ENCODE results near the gene CAMK1D. TPM values are rescaled to one million over a fixed set of nuclear protein-coding genes. Genes with fewer than 3 reads are reported as not detected.

Gene CAMK1D
- total and polyA plus RNA-seq, 2 of the 4 experiments (the other 2 are of a cell fraction) = 5.0 to 5.3 TPM

DNA sequence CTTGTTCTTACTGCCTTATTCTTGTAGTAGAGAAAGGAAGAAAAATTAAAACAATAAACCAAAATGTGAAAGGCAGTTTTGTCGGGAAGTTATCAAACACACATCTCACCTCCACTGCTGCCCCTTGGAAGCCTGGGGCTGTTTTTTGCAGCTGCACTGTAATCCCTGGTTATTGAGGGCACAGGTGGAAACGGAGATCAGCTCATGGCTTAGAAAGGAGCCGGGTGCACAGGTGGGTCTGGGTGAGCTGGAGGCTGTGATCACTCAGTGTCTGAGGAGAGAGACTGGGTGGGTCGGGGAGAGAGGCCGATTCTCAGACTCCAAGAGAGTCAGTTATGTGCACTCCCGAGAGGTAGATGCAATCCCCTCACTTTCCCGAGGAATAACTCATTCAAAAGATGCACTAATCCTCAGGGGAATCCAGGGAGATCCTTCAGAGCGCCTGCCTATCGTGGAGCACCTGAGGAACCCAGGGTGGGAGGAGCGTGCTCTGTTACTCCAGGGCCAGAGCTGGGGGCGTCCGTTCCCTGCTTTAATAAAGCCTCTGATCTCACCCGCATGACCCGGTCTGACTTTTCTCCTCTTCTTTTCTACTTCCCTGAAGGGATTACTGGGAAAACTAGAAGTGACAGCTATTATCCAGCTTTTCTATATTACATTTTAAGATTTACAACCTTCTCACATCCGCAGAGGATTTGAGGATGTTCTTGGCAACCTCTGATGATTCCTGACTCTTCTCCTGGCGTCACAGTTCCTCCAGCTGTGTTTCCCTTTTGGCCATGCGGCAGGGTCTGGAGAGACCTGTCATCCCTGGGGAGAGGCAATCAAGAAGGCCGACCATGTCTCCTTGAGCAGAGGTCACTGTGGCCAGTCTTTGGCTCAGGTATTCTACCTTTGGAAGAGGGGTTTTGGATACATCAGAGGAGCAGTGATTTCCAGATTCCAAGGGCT lies 82.1 kb downstream of the CAMK1D start:
- BruUV-seq (replicated peaks) = no TSS peak
- Histone ChIP-seq H3K36me3 (ENCODE audit: control insufficient read depth, insufficient read depth, low read length) (no peaks in the 10 kb centered on the region), H3K56ac (ENCODE audit: extremely low read depth, insufficient read depth, low read length) (no peak overlapping the region), H3K4me2 (ENCODE audit: low read depth, low read length) (no peak overlapping the region), H2BK15ac (ENCODE audit: low read depth, low read length) (no peak overlapping the region), H2BK120ac (ENCODE audit: low read depth, low read length) (no peak overlapping the region), H3K9ac (ENCODE audit: low read depth, low read length) (no peak overlapping the region), H3K18ac (ENCODE audit: low read depth, low read length) (no peak overlapping the region), H3K14ac (replicated peaks; ENCODE audit: low read depth, low read length) (no peak overlapping the region), H3K79me1 (ENCODE audit: low read depth in 1 of 2, low read length in 2 of 2) (no peaks in the 10 kb centered on the region), H3K9me1 (ENCODE audit: insufficient read depth, low read length) (no peaks in the 10 kb centered on the region), H3K23ac (ENCODE audit: low read depth, low read length) (no peak overlapping the region), H3K4me3 (ENCODE audit: insufficient read depth, low read depth, low read length) (no peak overlapping the region), H2BK20ac (ENCODE audit: low read depth, low read length) (no peak overlapping the region), H2AFZ (replicated peaks; ENCODE audit: low read length, poor library complexity) (no peak overlapping the region), H3K27ac (ENCODE audit: insufficient read depth, low read length) (no peak overlapping the region), H3K4ac (ENCODE audit: low read depth, low read length) (no peak overlapping the region), H2AK9ac (replicated peaks; ENCODE audit: low read depth, low read length, poor library complexity) (no peak overlapping the region), H2BK5ac (ENCODE audit: low read depth, low read length, poor library complexity, severe bottlenecking) (no peak overlapping the region), H3K9me3 (ENCODE audit: control insufficient read depth, insufficient read depth, low read length) (no peaks in the 10 kb centered on the region), H3K4me1 (ENCODE audit: control insufficient read depth, insufficient read depth, low read length) (no peaks in the 10 kb centered on the region), H3K27me3 (ENCODE audit: control insufficient read depth, insufficient read depth, low read length) (peaks cover 21% of the 10 kb centered on the region), H4K91ac (ENCODE audit: insufficient read depth, low read depth, low read length) (no peak overlapping the region), H2AK5ac (ENCODE audit: low read depth, low read length) (no peak overlapping the region), H4K20me1 (ENCODE audit: insufficient read depth, low read length) (peaks cover 6% of the 10 kb centered on the region; the same call in 1 of the 2 replicates), H4K8ac (ENCODE audit: low read depth in 2 of 2, low read length in 2 of 2) (no peak overlapping the region), H4K5ac (ENCODE audit: low read depth, low read length) (no peak overlapping the region)
- ATAC-seq (ENCODE audit: low read depth) (no peak), DNase-seq (no peak)
- TF ChIP-seq CTCF (conservative IDR thresholded peaks at IDR 0.05; ENCODE audit: low read depth, low read length) = no peak
- no peak for TF ChIP-seq NFE2L2 (IDR thresholded peaks at IDR 0.05; ENCODE audit: low read depth, low read length)
- TF ChIP-seq MXI1 (IDR thresholded peaks at IDR 0.05; ENCODE audit: borderline replicate concordance, low read depth, low read length) = no peak
- no peak for TF ChIP-seq POLR2A (IDR thresholded peaks at IDR 0.05; ENCODE audit: low read depth, low read length)
- no peak for TF ChIP-seq USF2 (IDR thresholded peaks at IDR 0.05; ENCODE audit: low read depth, low read length)
- no peak for TF ChIP-seq CHD1 (IDR thresholded peaks at IDR 0.05; ENCODE audit: low read depth, low read length)
- TF ChIP-seq RAD21 (IDR thresholded peaks at IDR 0.05; ENCODE audit: low read length) = no peak
- no peak for TF ChIP-seq FOS (IDR thresholded peaks at IDR 0.05; ENCODE audit: low read depth, low read length)
- no peak for TF ChIP-seq RCOR1 (IDR thresholded peaks at IDR 0.05; ENCODE audit: insufficient replicate concordance, low read length)
- TF ChIP-seq, protein P1, sequence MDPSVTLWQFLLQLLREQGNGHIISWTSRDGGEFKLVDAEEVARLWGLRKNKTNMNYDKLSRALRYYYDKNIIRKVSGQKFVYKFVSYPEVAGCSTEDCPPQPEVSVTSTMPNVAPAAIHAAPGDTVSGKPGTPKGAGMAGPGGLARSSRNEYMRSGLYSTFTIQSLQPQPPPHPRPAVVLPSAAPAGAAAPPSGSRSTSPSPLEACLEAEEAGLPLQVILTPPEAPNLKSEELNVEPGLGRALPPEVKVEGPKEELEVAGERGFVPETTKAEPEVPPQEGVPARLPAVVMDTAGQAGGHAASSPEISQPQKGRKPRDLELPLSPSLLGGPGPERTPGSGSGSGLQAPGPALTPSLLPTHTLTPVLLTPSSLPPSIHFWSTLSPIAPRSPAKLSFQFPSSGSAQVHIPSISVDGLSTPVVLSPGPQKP (IDR thresholded peaks at IDR 0.05; ENCODE audit: borderline replicate concordance, low read depth, low read length) = no peak
- no peak for TF ChIP-seq MAZ (IDR thresholded peaks at IDR 0.05; ENCODE audit: borderline replicate concordance, low read depth, low read length)
- no peak for TF ChIP-seq RFX5 (IDR thresholded peaks at IDR 0.05; ENCODE audit: low read depth, low read length)
- 50% methylated on average over 1 of the region's 18 CpGs; no CpG with 5 or more reads in 1 of the 2 experiments for WGBS, 2 experiments (ENCODE audit: extremely low coverage in 2 of 2, insufficient read length in 1 of 2)
- in situ Hi-C loops (cut with MboI; ENCODE audit: low sequenced_read_pairs) (no loop called here), dilution Hi-C loops (cut with HindIII; ENCODE audit: low sequenced_read_pairs, unreplicated experiment) (no loop called here), intact Hi-C loops (cut with micrococcal nuclease) (no loop called here)
- ChIA-PET CTCF (no interaction called here), POLR2A (ENCODE audit: unreplicated experiment) (no interaction called here)

Data from IMR-90 (cell line).